Astrocyte of the spinal cord (primary cell): ENCODE measurements around the gene TMEM19.

ENCODE experiments used
- DNase-seq: peaks from one replicate; pipeline ENCODE4 v3.0.0; 2011; ENCODE audit warnings: low read depth, low spot score
- H3K4me3 ChIP-seq: 2 replicates; pipeline ENCODE4 v1.5.1; 2011; ENCODE audit warnings: low read depth, mild to moderate bottlenecking, low read length, moderate library complexity
- CTCF ChIP-seq: IDR thresholded peaks from 2 replicates; pipeline ENCODE4 v1.5.1; 2012; ENCODE audit warnings: low read depth, mild to moderate bottlenecking, low read length, inconsistent platforms
- in situ Hi-C: cut with HindIII; loops from 2 replicates; pipeline ENCODE4 v1.10.0; 2017; ENCODE audit warnings: low sequenced_read_pairs

Gene TMEM19

GRCh38 chr12:71685914-71686657, at the start of gene TMEM19:
TSS of gene TMEM19 (plus strand) at chr12:71686082. CDS start at chr12:71686681, 599 bp downstream.
- DNase-seq: peak; percentile 93
- peak; percentile 30 for TF ChIP-seq CTCF
- peak within 1 kb of the TSS; percentile 75 for H3K4me3 ChIP-seq
- in situ Hi-C loops: no loop called here

GRCh38 chr12:71636704-71637115, 49.2 kb upstream of the TMEM19 start:
- TF ChIP-seq CTCF: peak; percentile 78
- DNase-seq: peak; percentile 67
- no peak overlapping the region for H3K4me3 ChIP-seq
- in situ Hi-C loops: no loop called here

GRCh38 chr12:71638499-71638898, 47.4 kb upstream of the TMEM19 start:
- no peak overlapping the region for H3K4me3 ChIP-seq
- no peak for TF ChIP-seq CTCF
- in situ Hi-C loops: no loop called here
- DNase-seq: no peak

GRCh38 chr12:71639341-71639760, 46.5 kb upstream of the TMEM19 start:
- peak; percentile 7 for TF ChIP-seq CTCF
- H3K4me3 ChIP-seq: no peak overlapping the region
- no peak for DNase-seq
- in situ Hi-C loops: no loop called here

- DNase-seq: no peak
- in situ Hi-C loops: no loop called here
- H3K4me3 ChIP-seq: no peak overlapping the region
- TF ChIP-seq CTCF: no peak
These were observed 45.6 kb upstream of the TMEM19 start for GRCh38 chr12:71640316-71640715.

- no peak overlapping the region for H3K4me3 ChIP-seq
- no peak for TF ChIP-seq CTCF
- DNase-seq: no peak
- in situ Hi-C loops: no loop called here
These were observed 44.5 kb upstream of the TMEM19 start for GRCh38 chr12:71641390-71641789.

GRCh38 chr12:71642264-71642663, 43.6 kb upstream of the TMEM19 start:
- DNase-seq: no peak
- in situ Hi-C loops: no loop called here
- H3K4me3 ChIP-seq: no peak overlapping the region
- TF ChIP-seq CTCF: no peak
